ENCODE data around the gene PUM2.
"Not testable (repeated sequence)": the region's sequence is repeated elsewhere in the genome, so short reads cannot be mapped to it uniquely, and the experiment has no call there.

The PUM2 gene

GRCh38 chr2:20368706-20369105 is 18.1 kb upstream of the PUM2 start:
- FAIRE-seq: no peak

GRCh38 chr2:20367929-20368328 is 17.3 kb upstream of the PUM2 start:
- FAIRE-seq: not testable (repeated sequence)

GRCh38 chr2:20366672-20367116 is 16.1 kb upstream of the PUM2 start:
- no peak for FAIRE-seq

- FAIRE-seq: no peak
Observed at GRCh38 chr2:20365249-20365817, 14.7 kb upstream of the PUM2 start.

DNA sequence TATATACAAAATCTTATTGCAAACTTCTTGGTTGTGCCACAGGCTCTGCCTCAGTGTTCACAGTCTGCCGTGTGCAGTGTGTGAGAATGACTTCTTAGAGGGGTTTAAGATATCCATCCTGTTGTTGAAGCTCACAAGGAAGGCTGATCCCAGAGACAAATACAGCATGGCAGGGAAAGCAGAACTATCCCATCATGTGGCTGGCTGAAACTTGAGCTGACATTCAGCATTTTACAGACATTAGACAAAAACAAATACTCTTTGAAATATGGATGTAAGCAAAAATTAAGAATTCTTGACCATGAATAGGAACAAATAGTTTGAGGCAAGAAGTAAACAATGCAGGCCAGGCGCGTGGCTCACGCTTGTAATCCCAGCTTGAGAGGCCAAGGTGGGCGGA is 12.9 kb upstream of the PUM2 start:
- FAIRE-seq: no peak

GRCh38 chr2:20362701-20363435 is 12.2 kb upstream of the PUM2 start:
- FAIRE-seq: no peak

DNA sequence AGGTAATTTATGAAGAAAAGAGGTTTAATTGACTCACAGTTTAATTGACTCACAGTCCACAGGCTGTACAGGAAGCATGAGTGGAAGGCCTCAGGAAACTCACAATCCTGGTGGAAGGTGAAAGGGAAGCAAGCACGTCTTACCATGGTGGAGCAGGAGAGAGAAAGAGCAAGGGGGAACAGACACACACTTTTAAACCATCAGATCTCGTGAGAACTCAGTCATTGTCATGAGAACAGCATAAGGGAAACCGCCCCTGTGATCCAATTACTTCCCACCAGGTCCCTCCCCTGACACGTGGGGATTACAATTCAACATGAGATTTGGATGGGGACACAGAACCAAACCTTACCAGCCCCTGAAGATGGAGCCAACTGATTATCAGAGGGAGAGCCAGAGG is 11.2 kb upstream of the PUM2 start:
- FAIRE-seq: no peak

- no peak for FAIRE-seq
Observed at GRCh38 chr2:20359096-20359495, 8.5 kb upstream of the PUM2 start.

DNA sequence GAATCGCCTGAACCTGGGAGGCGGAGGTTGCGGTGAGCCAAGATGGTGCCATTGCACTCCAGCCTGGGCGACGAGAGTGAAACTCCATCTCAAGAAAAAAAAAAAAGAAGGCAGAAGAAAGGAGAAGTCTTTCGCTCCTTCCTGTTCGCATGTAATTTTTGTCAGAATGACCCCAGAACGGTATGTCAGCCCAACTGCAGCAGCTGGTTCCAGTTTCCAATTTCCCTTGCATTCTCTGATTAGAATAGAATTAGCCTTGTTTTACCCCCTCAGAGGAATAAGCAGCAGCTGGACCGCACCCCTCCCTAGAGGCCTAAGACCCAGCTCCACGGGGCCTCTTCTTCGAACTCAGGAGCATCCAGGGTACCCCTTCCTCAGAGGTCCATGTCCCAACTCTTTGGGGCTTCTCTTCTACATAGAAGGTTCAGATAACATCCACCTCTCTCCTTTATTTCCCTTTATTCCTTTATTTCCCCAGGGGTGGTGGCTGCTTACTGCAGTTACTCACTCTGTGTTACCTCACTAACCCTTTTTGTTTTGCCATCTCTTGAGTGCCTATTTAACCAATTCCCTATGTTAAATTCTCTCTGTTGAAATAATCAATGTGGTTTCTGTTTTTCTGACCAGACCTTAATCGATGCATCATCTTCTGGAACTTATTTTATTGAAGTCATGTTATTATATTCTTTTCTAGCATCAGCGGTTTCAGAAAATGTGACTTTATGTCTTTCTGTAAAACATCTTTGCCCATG is 7.2 kb upstream of the PUM2 start:
- no peak for FAIRE-seq

GRCh38 chr2:20356042-20356441 is 5.4 kb upstream of the PUM2 start:
- no peak for FAIRE-seq

GRCh38 chr2:20355131-20355530 is 4.5 kb upstream of the PUM2 start:
- no peak for FAIRE-seq

DNA sequence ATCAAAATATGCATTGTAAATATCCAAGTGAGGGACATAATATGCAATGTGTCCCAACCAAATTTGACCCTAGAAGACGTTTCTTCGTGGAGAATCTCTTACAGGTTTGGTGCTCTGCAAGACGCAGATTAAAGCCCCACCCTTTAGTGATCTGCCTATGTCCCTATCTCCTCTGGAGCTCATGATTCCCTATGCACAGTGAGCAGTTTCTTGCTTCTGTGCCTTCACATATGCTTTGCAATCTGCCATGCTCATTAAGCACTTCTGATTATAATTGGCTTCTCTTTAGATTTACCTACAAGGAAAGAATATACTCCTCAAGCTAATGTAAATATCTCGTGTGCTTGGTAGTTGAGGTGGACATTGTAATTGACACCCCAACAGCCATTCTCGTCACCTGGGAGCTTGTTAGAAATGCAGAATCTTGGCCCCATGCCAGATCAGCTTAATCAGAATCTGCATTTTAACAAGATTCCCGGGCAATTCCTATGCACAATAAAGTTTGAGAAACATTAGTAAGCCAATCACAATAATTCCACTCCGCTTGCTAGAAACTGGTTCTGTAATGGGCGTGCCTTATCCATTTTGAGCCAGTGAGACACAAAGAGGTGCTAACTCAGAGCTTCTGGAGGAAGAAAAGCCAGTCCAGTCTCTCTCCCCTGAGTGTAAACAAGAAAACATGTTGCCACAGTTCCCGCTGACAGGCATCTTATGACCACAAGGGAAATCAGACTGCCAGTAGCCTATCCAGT is 2.8 kb upstream of the PUM2 start:
- FAIRE-seq: no peak

- no peak for FAIRE-seq
Observed at GRCh38 chr2:20352581-20353216, 2.1 kb upstream of the PUM2 start.

- FAIRE-seq: no peak
Observed at GRCh38 chr2:20352230-20352578, 1.6 kb upstream of the PUM2 start.

GRCh38 chr2:20351555-20352229 is 1.0 kb upstream of the PUM2 start:
- FAIRE-seq: no peak

DNA sequence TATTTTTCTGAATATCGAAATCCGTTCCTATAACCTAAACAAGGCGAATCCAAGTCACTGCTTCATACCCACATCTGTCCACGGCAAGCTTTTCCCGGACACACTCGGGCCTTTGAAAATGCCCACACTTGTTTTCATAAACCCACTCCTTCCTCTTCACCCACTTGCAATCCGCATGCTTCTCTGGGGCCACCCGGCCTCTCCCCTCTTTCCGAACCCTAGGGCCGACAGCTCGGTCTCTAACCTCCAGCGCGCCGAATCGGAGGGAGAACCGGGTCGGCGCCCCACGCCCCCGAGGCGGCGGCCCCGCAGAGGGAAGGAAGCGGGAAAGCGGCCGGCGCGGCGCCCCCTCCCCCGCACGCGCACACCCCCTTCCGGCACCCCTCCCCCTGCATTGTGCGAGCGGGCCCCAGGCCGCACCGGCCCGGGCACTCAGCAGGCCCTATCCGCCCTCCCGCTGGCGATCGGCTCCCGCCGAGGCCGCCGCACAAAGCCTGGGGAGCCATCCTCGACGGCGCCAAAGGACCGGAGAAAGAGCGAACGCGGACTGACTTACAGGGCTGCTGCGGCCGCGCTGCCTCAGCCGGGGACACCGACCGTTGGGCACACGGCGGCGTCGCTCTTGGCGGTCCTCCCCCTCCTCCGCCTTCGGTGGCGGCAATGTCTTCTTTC is 467 bp downstream of the PUM2 start:
- no peak for FAIRE-seq

DNA sequence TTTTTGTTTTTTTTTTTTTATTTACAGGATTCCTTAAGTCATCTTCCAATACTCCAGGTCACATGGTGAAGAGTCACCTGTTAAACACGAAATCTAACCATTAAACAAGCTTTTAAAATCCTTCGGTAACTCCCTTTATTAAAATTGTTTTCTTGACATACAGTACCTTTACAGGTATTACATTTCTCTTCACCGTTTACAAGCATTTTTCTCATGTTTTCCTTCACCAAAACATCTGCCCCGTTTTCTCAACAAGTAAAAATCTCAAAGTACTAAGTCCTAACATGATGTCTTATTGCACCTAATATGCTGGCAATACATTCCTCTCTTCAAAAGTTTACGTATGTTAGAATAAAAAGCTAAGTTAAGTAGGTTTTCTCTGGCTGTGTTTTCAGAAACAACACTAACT is 1.1 kb downstream of the PUM2 start:
- no peak for FAIRE-seq

DNA sequence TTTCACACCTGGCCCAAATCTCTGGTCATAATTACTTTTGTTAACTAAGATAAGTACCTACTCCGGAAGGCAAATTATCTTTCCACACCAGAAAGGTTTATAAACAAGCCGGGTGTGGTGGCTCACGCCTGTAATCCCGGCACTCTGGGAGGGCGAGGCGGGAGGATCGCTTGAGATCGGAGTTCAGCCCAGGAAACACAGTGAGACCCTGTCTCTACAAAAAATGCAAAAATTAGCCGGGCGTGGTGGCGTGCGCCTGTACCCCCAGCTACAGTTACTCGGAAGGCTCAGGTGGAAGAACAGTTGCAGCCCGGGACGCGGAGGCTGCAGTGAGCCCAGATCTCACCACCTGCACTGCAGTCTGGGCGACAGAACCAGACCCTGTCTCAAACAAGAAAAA is 2.1 kb downstream of the PUM2 start:
- no peak for FAIRE-seq

DNA sequence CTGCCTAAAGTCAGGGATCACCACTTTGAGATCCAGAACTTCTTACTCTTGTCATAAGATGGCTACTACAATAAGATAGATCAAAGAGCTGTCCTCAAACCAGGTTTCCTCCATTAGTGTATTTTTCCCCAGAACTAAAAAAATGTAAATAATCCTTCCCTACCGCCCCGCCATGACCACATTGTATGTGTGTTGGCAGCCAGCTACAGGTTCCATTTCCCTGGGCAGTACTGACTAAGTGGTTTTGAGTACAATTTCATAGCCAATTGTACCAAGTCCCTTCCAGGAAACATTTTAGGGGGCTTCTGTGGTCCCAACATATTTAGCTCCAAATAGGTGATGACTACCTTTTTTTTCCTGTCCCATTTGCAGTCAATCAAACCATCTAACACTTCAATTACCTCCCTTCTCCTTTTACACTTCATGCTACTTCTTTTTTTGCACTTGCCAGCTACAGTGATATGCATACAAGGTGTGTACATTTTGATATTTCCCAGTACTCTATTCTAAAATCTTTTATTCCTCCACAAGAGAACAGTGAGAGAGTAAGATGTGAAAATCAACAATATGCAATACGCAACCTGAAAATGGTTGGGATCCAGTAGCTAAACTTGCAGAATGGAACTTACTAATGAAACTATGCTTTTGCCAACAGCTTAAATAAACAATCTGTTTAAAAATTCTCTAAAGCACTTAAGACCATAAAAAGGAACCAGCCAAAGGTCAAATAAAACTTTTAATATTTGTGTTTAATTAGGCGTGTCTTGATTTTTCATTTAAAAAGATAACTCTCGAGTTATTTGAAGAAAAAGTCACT is 3.9 kb downstream of the PUM2 start:
- FAIRE-seq: no peak

- no peak for FAIRE-seq
Observed at GRCh38 chr2:20343128-20343527, 7.5 kb downstream of the PUM2 start.

- FAIRE-seq: no peak
Observed at GRCh38 chr2:20339012-20339411, 11.6 kb downstream of the PUM2 start.
